Prostate gland (tissue), 2 donors: ENCODE measurements around the gene TMEM167B. TPM values are rescaled to one million over a fixed set of nuclear protein-coding genes. Genes with fewer than 3 reads are reported as not detected.

Experiments
- DNase-seq: peaks from one replicate; pipeline ENCODE4 v3.0.0-alpha.2; 2019; ENCODE audit warnings: low spot score
- H3K27ac ChIP-seq, 2 donors: fragments of 200-600 bp; sonication (generic); 2 replicates each; pipeline ENCODE4 v1.5.1; 2017 to 2019
- H3K27me3 ChIP-seq: fragments of 200-600 bp; sonication (generic); replicated peaks from 2 replicates; pipeline ENCODE4 v1.5.1; 2019; ENCODE audit not compliant: insufficient read depth
- H3K36me3 ChIP-seq, 2 donors: fragments of 200-600 bp; sonication (generic); 1 replicate in 1 of 2; 2 replicates in 1 of 2; pipeline versions ENCODE4 v1.5.1 to v1.8.1; 2017 to 2019
- H3K4me1 ChIP-seq: fragments of 200-600 bp; sonication (generic); replicated peaks from 2 replicates; pipeline ENCODE4 v1.5.1; 2019
- H3K4me3 ChIP-seq, 2 donors: fragments of 200-600 bp; sonication (generic); 2 replicates each; pipeline ENCODE4 v1.5.1; 2017 to 2019
- H3K9me3 ChIP-seq: fragments of 200-600 bp; sonication (generic); 2 replicates; pipeline ENCODE4 v1.5.1; 2017
- CTCF ChIP-seq, 4 experiments: fragments of 200-600 bp in 2 of 4; fragments of 450-650 bp in 2 of 4; sonication (generic) in 2 of 4; IDR thresholded peaks; 1 replicate in 3 of 4; 2 replicates in 1 of 4; pipeline ENCODE4 v1.5.1; 2016 to 2019; ENCODE audit warnings: antibody characterized with exemption in 4 of 4, mild to moderate bottlenecking in 2 of 4, moderate library complexity in 2 of 4
- POLR2A ChIP-seq: fragments of 450-650 bp; IDR thresholded peaks from one replicate; pipeline ENCODE4 v1.6.1; 2016; ENCODE audit warnings: antibody characterized with exemption, mild to moderate bottlenecking
- POLR2AphosphoS5 ChIP-seq: sonication (generic); formaldehyde crosslinking; IDR thresholded peaks from one replicate; pipeline ENCODE4 v1.6.1; 2017; ENCODE audit warnings: antibody characterized with exemption
- WGBS: methylation state at CpG from one replicate; pipeline ENCODE4 v1.1.5; 2018; 5-methylcytosine and 5-hydroxymethylcytosine counted together
- intact Hi-C: fragments of 100-400 bp; cut with DNase I; formaldehyde crosslinking; loops from one replicate; pipeline ENCODE4 v1.14.2; 2022
- total RNA-seq, 2 donors: library from RNA; depleted of rRNA; stranded (reverse); fragments of >200 nt; gene quantifications; one replicate each; pipeline ENCODE4 v1.1.0, GENCODE V29; 2016

TMEM167B gene
- total RNA-seq, 2 donors from 2014 or later, result 37.0 to 40.7 TPM

- no peak overlapping the region for H3K4me3 ChIP-seq
- DNase-seq, result no peak
- no peaks in the 10 kb centered on the region for H3K27me3 ChIP-seq
- H3K9me3 ChIP-seq, result no peaks in the 10 kb centered on the region
- H3K27ac ChIP-seq, result no peak overlapping the region
- no peaks in the 10 kb centered on the region for H3K36me3 ChIP-seq
- intact Hi-C loops, result no loop called here
- whole genome bisulfite sequencing, result 84% methylated on average over 3 of the region's 3 CpGs
- H3K4me1 ChIP-seq, result no peaks in the 10 kb centered on the region
- no peak for TF ChIP-seq CTCF (IDR thresholded peaks at IDR 0.05)
- TF ChIP-seq POLR2AphosphoS5, result no peak
- TF ChIP-seq POLR2A, result no peak
Observed at GRCh38 chr1:109083501-109083900, 7.1 kb upstream of the TMEM167B start.

- WGBS, result 90% methylated on average over 1 of the region's 1 CpG
- H3K4me1 ChIP-seq, result no peaks in the 10 kb centered on the region
Observed at GRCh38 chr1:109083923-109084322, 6.6 kb upstream of the TMEM167B start.

GRCh38 chr1:109084563-109085517 lies 5.7 kb upstream of the TMEM167B start:
- TF ChIP-seq CTCF (IDR thresholded peaks at IDR 0.05) (no peak), POLR2A (no peak), POLR2AphosphoS5 (no peak)
- no peaks in the 10 kb centered on the region for H3K9me3 ChIP-seq
- intact Hi-C loops, result no loop called here
- H3K36me3 ChIP-seq, result no peaks in the 10 kb centered on the region
- no peaks in the 10 kb centered on the region for H3K4me1 ChIP-seq
- no peak overlapping the region for H3K27ac ChIP-seq
- H3K4me3 ChIP-seq, result no peak overlapping the region
- no peak for DNase-seq
- H3K27me3 ChIP-seq, result no peaks in the 10 kb centered on the region
- 84% methylated on average over 13 of the region's 13 CpGs for WGBS

More at GRCh38 chr1:109083923-109084322, 6.6 kb upstream of the TMEM167B start:
- no peaks in the 10 kb centered on the region for H3K27me3 ChIP-seq
- intact Hi-C loops, result no loop called here
- H3K27ac ChIP-seq, result no peak overlapping the region
- H3K36me3 ChIP-seq, result no peaks in the 10 kb centered on the region
- no peak for DNase-seq
- no peak overlapping the region for H3K4me3 ChIP-seq
- H3K9me3 ChIP-seq, result no peaks in the 10 kb centered on the region
- TF ChIP-seq CTCF (IDR thresholded peaks at IDR 0.05), result no peak
- no peak for TF ChIP-seq POLR2AphosphoS5
- no peak for TF ChIP-seq POLR2A

GRCh38 chr1:109089242-109090015 lies 1.1 kb upstream of the TMEM167B start:
- Histone ChIP-seq H3K36me3 (no peaks in the 10 kb centered on the region), H3K9me3 (no peaks in the 10 kb centered on the region), H3K27me3 (no peaks in the 10 kb centered on the region), H3K4me3 (peak overlapping the region; percentile 80 to 82), H3K4me1 (peaks cover 3% of the 10 kb centered on the region), H3K27ac (peak overlapping the region; percentile 96 to 99)
- intact Hi-C loops, result loop anchor here (5.0 kb wide), 1 partner anchor 47 kb away; the partner anchor contains the start of gene WDR47
- DNase-seq, result peak; percentile 36
- TF ChIP-seq CTCF (IDR thresholded peaks at IDR 0.05) (peak in 3 of 4 experiments; percentile 30 to 62 (median 35)), POLR2AphosphoS5 (no peak), POLR2A (no peak)
- 75% methylated on average over 31 of the region's 31 CpGs for WGBS
